ENCODE results near the gene CNNM1.

Gene CNNM1

DNA sequence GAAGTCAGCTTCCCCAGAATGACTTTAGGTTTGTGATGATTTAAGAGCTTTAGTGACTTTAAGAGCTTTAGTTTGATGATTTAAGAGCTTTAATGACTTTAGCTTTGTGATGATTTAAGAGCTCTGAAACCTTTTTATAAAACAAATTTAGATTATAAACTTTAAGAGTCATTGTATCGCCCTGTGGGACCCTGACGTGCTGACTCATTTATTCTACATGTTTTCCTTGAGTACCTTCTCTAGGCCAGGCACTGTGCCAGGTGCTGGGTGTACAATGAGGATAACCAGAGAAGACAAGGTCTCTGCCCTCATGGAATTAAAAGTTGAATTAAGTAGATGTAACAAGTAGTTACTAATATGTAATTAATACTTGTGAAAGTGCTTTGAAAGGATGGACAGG, 45.4 kb downstream of the CNNM1 start:
- DNase-seq (ENCODE audit: low read depth) = no peak

DNA sequence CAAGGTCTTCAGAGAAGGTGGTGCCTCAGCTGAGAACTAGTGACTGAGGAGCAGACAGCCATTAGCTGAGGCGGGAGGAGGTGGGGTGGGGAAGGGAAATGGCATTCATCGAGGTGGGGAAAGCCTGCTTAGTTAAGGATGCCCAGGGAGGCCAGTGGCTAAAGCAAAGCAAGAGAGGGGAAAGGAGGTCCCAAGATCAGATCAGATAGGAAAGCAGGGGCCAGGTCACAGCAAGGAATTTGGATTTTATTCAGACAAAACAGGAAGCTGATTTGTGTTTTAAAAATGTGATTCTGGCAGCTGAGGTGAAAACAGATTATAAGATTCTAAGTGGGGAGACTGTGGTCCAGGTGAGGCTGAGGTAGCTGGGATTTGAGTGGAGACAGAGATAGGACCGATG, 45.8 kb downstream of the CNNM1 start:
- DNase-seq (ENCODE audit: low read depth) = no peak

DNA sequence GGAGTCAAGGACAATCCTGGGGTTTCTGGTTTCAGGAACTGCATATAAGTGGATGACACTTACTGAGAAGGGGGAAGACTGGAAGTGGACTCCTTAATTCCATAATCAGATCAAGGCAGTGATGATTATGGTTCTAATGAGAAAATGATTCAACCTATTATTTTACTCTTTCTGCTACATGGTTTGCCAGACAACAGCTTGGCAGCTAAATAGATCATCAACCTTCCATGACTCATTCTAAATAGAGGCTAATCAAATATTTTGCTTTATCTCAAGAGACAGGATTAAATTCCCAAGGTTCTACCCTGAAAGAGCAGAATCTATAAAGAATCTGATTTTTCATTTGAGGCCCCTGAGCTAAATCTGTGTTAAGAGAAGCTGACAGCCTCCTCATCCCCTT, 46.3 kb downstream of the CNNM1 start:
- no peak for DNase-seq (ENCODE audit: low read depth)

DNA sequence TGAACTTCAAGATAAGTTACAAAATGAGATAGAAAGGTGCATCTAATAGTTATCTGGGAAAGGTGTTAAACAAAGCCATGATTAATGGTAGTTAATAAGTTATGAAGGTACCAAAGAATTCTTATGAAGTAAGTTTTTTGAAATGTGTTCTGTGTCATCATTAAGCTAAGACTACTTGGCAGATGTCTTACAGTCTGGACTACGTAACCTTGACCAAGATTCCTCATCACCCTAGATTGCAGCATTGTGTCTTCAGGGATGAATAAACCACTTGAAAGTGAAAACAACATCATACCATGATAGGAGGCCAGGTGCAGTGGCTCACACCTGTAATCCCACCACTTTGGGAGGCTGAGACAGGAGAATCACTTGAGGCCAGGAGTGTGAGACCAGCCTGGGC, 53.0 kb downstream of the CNNM1 start:
- no peak for DNase-seq (ENCODE audit: low read depth)

DNA sequence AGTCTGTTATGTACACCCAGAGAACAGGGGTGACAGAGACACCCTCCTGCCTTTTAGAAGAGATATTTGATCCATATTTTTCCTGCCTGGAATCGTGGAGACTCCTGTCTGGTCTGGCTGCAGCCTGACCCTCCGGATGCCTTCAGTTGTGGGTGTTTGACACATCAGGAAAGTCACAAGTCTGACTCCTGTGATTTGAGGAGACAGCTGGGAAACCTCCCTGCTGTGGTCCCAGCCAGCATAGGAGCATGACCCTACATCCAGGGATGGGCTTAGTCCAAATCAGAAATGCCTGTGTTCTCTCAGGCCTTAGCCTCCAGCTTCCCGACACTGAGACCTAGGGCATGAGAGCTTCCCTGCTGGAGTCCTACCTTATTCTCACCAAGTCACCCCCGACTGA, 57.9 kb downstream of the CNNM1 start:
- no peak for DNase-seq (ENCODE audit: low read depth)

DNA sequence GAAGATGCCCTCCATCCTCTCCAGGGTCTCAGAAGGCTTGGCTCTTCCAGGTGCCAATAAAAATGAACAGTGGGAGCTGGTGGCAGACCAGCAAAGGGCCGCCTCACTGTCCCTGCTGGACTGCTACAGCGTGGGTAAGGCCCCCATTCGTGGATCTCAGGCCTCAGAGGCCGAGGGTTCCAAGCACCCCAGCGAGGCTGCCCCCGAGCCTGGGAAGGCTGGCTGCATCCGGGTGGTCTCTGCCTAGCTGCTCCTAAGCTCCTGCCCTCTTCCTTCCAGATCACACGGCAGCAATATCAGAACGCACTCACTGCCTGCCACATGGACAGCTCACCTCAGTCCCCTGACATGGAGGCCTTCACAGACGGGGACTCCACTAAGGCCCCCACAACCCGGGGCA, 58.4 kb downstream of the CNNM1 start:
- DNase-seq (ENCODE audit: low read depth) = no peak

DNA sequence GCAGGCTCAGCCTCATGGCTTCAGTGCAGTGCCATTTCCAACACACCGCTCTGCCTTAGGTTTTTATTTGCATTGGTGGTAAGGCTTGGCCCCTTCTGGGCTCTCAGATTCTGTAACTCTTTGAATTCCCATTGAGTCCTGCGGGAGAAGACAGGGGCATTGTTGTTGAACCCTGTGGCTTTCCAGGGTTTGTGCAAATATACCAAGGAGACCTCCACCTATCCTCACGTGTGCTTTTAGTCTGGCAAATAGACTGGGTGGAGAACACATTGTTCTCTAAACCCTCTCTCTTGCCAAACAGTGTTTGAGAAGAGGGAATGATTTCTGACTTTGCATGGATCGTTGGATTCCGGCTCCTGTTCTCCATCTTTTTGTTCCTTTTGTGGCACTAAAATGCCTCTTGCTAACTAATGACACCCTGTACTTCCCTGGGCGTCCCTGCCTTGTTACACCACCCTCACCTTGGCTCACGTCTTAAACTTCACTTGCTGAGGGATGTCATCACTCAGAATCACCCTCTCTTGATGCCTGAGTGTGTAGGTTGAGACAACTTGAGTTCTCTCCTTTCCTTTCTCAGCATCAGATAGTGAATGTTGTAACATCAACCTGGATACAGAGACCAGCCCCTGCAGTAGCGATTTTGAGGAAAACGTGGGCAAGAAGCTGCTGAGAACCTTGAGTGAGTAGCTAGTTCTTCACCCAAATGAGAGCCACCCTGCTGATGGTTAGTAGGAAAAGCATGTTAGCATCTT, 60.7 kb downstream of the CNNM1 start:
- DNase-seq (ENCODE audit: low read depth) = no peak

DNA sequence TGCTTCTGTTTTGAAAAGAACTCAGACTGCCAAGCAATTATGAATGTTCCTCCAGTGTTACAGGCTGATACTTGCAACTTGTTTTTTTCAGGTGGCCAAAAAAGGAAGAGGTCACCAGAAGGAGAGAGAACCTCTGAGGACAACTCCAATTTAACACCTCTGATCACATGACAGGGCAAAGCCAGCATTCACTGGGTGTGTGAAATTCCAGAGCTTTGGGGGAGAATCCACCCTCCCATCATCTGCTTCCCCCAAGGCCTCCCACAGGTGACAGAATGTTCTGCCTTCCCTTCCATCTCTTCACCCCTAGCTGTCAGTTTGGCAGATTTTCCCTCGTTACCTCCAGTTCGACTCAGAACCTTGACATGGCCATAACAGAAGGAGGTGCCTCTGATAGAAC, 62.2 kb downstream of the CNNM1 start:
- no peak for DNase-seq (ENCODE audit: low read depth)

DNA sequence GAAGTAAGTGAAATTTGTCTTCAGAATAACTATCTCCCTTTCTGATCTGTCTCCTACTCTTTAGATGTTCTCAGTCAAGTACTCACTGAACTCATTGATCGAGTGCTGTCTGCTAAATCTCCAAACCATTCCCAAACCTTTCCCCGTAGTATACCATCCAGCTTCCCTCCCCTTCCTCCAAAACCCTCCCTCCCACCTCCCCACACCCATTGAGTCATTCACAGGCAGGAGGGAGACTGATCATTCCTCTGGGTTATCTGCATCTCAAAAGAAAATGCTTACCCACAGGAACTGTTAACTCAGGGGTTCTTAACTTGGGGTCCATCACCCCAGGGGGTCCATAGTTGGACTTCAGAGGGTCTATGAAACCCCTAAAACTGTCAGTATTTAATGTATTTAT, 63.9 kb downstream of the CNNM1 start:
- no peak for DNase-seq (ENCODE audit: low read depth)

DNA sequence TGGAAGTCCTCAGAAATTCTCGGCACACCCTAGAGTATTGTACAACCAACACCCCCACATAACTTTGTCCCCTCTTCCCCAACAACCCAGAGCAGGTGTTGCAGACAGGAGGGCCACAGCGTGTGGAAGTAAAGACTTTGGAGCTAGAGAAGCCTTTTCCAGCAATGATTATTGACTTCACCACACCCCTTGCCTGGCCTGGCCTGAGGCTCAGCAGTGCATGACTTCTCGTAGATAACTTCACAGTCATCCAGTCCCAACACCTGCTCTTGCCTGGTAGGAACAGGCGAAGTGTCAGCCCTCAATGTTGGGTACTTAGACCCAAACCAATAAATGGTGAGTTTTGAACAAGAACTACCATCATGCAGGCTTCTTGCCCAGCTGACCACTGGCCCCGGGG, 64.5 kb downstream of the CNNM1 start:
- DNase-seq (ENCODE audit: low read depth) = no peak

DNA sequence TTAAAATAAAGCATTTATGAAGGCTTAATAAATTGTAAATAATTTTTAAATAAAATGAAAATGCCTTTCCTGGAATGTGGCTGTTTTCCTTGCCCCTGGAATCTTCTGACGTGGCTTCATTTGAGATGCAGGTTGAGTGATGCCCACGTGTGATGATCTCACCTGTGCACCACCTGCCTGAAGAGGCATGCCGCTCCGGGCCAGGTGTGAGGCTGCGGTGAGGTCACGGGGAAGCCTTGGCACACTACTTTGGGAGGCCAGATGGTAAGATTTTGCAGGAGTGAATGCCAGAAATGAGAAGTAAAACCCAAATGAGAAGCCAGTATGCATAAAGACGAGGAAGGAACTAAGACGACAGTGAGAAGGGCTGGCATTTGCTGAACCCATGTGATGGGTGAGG, 65.1 kb downstream of the CNNM1 start:
- no peak for DNase-seq (ENCODE audit: low read depth)

DNA sequence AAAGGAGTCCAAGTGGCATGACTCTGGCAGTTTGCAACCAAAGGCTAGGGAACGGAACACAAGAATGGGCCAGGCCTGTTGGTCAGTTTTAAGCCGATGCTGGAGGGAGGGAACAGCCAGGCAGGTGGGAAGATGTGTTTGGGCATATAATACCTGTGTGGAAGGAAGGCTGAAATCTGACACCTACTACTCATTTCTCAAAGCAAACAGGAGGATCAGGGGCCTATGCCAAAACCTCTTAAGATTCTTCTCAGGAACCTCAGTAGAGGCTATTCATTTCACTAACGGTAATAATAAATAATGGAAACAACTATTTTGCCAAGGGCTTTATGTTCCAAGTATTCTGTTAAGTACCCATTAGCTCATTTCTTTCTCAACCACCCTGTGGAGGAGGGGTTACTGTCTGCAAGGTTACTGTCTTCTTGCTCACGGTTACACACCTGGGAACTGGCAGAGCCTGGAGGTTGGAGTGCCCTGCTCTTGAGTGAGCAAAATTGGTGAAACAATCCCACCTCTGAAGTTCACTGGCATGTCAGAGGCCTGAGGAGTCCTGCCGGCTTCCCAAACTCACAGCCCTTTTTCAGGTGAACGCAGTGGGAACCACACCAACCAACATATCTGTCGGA, 65.7 kb downstream of the CNNM1 start:
- DNase-seq (ENCODE audit: low read depth) = no peak

DNA sequence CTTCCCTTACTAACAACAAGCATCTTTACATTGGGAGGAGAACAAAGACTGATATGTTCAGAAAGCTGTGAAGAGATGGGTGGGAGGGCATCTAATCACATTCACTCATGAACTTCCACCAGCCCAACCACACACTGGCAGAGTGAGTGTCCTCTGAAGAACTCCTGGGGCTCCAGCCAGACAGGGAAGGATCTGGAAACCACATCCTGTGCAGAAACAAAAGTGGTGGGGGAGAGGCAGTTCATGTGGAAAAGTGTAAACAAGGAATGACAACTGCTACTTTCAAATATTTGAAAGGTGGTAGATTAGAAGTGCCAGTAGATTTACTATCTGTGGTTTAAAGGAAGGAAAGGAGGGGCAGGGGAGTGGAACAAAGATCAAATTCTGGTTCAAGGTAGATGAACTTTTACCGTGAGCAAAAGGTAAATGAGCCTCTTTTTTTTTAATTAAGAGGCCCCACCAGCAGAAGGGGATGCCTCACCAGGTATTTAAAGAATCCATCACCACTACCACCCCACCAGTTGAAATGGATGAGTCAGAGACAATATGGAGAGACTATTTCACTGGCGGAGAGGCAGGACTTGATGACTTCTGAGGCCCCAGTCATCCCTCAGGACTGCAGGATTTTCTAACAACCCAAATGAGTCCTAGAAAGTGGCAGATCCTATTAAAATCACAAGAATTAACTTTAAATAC, 66.7 kb downstream of the CNNM1 start:
- peak; percentile 60 for DNase-seq (ENCODE audit: low read depth)

DNA sequence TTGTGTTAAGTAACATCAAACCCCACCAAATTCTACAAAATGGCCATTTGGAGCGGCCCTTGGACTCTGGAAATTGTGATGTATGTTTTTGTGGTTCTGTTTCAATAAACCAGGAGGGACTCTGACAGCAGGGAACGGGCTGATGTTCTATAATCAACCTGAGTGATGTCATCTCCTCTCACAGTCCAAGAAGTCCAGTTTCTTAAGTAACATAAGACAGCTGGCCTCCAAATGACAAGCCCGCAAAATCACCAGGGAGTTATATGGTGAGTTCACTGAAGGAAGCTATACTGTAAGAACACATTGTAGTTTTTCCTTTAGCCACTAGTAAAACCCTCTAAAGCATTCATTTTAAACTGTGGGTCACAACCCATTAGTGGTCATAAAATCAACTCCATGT, 67.3 kb downstream of the CNNM1 start:
- DNase-seq (ENCODE audit: low read depth) = no peak

DNA sequence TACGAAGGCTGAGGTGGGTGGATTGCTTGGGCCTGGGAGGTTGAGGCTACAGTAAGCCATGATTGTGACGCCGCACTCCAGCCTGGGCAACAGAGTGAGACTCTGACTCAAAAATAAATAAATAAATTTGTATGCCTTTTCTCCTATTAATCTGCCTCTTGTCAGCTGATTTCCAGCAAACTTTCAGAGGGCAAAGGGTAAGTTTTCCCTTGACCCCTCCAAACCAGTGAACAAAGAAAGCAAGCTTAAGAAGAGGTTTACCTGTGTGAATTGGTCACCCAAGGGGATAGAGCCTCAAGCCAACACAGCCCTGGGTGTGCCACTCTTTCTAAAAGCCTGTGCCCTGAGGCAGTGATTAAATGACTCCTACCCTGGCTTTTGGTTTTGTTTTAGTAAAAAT, 70.5 kb downstream of the CNNM1 start:
- no peak for DNase-seq (ENCODE audit: low read depth)

DNA sequence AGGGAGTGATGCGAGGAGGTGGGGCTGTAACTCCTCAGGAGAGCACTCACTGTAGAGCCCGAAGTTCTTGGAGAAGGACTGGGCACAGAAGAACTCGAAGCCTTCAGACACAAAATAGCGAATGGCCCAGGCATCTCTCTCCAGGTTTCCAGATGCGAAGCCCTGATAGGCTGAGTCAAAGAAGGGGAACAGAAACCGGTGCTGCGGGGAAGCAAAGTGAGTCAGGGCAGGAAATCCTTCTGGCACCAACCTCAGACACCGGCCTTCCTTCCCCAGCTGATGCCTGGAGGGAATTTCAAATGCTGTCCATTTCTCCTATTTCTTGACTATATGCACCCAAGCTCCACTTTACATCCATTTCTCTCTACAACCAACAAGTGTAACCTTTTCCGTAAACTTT, 74.5 kb downstream of the CNNM1 start:
- no peak for DNase-seq (ENCODE audit: low read depth)

DNA sequence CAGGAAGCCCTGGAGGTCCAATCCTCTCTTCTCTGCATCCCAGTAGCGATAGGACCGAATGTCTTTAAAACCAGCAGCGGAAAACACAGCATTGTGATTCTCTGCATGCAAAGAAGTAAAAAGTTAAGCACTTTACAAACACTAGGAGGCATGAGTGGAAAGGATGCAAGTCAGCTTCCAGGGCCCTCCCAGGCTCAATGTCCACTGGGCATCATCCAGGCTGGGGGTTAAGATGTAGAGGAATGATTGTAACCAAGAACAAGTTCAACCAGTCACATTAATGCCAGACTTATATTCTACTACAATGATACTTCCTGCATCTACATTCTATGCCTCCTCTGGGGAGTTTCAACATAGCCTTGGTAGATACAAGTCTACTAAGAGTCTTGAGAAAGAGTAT, 77.0 kb downstream of the CNNM1 start:
- DNase-seq (ENCODE audit: low read depth) = no peak

DNA sequence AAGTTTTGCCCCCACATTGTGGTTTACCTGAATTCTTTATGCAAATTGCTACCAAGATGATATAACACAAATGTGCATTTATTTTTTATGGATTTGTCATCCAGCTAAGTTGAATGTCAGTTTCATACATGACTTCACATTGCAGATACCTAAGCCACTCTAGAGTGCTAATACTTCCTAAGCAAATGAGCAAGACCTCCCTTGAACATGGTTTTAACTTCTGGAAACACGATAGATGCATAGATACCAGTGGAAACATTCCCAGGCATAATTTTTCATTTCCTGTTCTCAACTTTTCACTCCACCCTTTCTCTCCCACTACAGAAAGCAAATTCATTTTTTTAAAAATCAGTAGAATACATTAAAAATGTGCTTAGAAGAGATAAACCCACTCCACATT, 81.0 kb downstream of the CNNM1 start:
- no peak for DNase-seq (ENCODE audit: low read depth)

DNA sequence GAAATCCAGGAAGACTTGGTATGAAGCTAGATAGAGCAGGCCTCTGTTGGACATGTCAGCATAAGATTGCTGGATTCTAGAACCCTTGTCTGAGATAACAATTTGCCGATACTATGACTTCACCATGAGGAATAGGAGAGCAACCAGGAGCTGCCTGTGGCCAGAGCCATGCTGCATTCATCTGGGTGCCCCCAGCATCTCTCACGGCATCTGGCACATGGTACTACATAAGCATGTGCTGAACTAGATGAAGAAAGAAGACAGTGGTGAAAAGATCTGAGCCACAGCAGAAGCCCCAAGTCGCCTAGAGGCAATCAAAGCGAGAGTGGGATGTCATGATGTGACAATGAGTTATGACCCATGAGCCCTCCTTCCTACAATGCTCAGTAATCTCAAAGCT, 81.7 kb downstream of the CNNM1 start:
- DNase-seq (ENCODE audit: low read depth) = no peak

DNA sequence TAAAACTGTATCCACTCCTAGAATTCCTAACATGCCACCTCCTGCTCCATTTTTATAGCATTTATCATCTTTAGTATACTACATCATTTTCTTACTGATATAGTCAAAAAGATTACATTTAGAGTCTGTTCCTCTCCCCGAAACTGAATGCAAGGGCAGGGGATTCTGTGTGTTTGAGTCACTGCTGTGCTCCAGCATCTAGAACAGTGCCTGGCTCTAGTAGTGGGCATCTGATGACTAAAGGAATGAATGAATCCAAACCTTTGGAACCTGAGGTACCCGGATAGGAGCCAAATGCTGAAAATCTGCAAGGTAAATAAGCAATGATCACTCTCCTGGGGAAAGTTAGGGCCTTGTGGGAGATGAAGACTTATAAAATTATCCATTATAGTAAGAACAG, 82.4 kb downstream of the CNNM1 start:
- DNase-seq (ENCODE audit: low read depth) = no peak

DNA sequence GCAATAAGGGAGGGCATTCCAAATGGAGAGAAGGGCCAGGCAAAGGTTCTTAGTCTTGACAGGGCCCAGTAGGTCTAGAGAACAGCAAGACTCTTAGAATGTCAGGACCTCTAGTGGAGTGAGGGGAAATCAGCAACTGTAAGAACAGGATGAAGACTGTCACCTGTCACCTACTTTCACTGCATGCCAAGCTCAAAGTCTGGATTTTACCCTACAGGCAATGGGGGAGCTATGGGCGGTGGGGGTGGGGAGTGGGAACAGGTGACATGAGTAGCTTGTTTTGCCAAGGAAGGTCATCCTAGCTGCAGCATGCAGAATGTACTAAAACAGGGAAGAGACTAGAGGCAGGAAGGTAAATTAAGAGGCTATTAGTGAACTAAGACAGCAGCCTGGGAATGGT, 82.9 kb downstream of the CNNM1 start:
- no peak for DNase-seq (ENCODE audit: low read depth)

DNA sequence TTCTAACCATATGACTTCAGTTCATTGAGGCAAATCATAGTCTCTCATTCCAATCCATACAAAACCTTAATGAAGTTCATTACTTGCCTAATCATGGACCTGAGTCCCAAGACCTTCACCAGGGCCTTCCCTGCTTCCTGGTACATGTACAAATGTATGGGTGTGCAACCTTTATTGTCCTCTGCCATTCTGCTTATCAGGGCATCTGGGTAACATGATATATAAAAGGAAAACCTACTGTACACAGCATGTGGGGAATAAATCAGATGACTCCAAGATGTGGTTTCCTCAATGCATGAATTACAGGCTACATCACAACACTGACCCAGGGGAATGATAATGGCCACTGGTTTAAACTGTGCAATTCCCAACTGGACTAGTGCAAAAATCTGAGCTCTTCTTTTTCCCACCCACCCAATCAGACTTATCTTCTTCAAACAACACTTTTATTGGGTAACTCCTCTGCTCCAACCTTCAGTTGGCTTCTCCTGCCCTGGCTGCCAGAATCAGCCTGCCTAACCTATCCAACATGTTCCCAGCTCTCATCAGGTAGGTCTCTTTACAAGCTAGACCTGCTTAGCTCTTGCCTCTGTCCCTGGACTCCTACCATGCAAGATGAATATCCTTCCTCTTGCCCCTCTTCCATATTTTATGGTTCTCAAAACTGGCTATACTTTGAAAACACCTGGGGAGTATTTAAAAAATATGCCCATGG, 89.9 kb downstream of the CNNM1 start:
- no peak for DNase-seq (ENCODE audit: low read depth)

DNA sequence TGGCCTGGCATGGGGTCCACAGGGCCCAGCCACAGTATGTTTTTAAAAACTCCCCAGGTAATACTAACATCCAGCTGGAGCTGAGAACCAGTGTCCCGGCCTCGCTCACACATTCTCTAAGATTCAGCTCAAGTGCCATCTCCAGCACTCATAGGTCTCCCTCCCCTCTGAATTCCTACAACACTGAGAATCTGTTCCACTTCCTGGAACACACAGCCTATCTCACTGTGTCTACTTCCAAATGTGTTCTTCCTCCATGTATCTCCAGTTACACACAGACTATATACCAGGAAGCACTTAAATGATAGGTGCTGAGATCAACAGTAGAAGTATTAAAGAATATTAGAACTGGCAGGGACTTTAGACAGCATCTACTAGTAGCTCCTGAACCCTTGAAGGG, 90.5 kb downstream of the CNNM1 start:
- no peak for DNase-seq (ENCODE audit: low read depth)

Measured in GM04503 (cell line).